ENCODE results near the gene RNF44. TPM values are rescaled to one million over a fixed set of nuclear protein-coding genes. Genes with fewer than 3 reads are reported as not detected.
A peak's percentile ranks its signal among the peaks of the same experiment; 100 is the strongest.

Gene RNF44
- total and polyA plus RNA-seq, 2 of the 13 experiments (the other 11 are each of a cell fraction or from before 2014, with no cell fraction given) = 9.2 to 16.8 TPM

DNA sequence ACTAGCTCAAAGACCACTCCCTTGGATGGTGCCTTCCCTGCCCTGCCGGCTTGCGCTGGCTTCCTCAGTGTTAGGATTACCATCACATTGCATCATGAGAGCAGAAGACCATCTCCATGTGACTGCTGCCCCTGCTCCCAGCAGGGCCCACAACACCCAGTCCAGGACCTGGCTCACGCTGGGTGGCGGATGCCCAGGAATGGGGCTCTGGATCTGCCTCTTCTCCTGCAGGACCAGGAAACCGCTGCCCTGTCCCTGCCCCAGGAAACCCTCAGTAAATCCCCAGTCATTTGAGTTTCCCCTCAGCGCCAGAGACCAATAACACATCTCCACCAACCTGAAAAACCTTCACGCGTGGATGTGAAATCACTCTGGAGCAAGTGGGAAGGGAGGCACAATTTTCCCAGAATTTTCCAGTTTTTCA lies 3.3 kb upstream of the RNF44 start (continued):
- TF ChIP-seq THAP11 (CRISPR knock-in tag; IDR thresholded peaks at IDR 0.05) (peak; percentile 47; the same call in 1 of the 2 replicates), GATAD1 (CRISPR knock-in tag; IDR thresholded peaks at IDR 0.05) (no peak), BORCS8-MEF2B (CRISPR knock-in tag; IDR thresholded peaks at IDR 0.05) (no peak), KDM2A (CRISPR knock-in tag; IDR thresholded peaks at IDR 0.05; ENCODE audit: borderline replicate concordance, low read depth) (peak; percentile 46; the same call in 1 of the 2 replicates), CEBPG (CRISPR knock-in tag; IDR thresholded peaks at IDR 0.05) (peak; percentile 73), EHMT2 (IDR thresholded peaks at IDR 0.05; ENCODE audit: borderline replicate concordance, low read depth, low read length) (no peak), ZNF574 (CRISPR knock-in tag; IDR thresholded peaks at IDR 0.05) (no peak), GABPB1 (CRISPR knock-in tag; IDR thresholded peaks at IDR 0.05) (0 out of 2 replicates have a peak, but pooled peaks have one; percentile 34), SIN3A (IDR thresholded peaks at IDR 0.05; ENCODE audit: borderline replicate concordance, low read depth, low read length) (no peak), MED1 (CRISPR knock-in tag; IDR thresholded peaks at IDR 0.05) (peak; percentile 41), ZNF292 (CRISPR knock-in tag; IDR thresholded peaks at IDR 0.05; ENCODE audit: borderline replicate concordance, low read depth) (no peak), ZBTB33 (CRISPR knock-in tag; IDR thresholded peaks at IDR 0.05) (peak; percentile 75; the same call in 1 of the 2 replicates), ZNF879 (CRISPR knock-in tag; IDR thresholded peaks at IDR 0.05) (no peak), CEBPB (IDR thresholded peaks at IDR 0.05; ENCODE audit: borderline replicate concordance, low read depth, low read length) (peak; percentile 64; the same call in 1 of the 2 replicates), ZNF256 (CRISPR knock-in tag; conservative IDR thresholded peaks at IDR 0.05) (no peak)
- TF ChIP-seq, protein P1, sequence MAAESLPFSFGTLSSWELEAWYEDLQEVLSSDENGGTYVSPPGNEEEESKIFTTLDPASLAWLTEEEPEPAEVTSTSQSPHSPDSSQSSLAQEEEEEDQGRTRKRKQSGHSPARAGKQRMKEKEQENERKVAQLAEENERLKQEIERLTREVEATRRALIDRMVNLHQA (CRISPR knock-in tag; IDR thresholded peaks at IDR 0.05) = 0 out of 2 replicates have a peak, but pooled peaks have one; percentile 71

Data from HepG2 (cell line).